ENCODE measurements around the gene MLLT3.

MLLT3 gene

DNA sequence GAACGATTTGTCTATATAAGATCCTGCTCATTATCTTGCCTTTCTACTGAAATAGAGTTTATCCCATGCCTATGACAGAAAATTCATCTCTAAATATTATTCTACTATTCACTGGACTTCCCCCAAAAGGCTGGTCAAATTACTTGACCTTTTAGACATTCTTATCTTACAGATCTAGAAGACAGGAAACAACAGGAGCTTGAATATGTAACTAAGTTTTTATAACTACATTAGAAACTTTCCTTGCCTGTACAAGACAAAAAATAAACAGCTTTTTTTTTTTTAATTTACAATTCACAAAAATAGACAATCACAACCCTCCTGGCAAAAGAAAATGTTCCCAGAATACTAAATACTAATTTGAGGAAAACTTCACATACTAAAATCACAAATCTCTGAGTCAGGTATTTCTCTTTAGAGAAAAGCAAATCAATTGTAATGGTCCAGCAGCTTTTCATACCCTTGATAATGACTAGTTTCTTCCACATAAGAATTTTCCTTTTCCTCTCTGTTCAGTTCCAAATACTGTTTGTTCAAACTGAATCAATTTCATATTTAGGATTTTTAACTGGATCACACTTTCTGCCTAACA is 68.6 kb downstream of the MLLT3 start:
- DNase-seq = no peak

GRCh38 chr9:20552874-20553557 is 69.3 kb downstream of the MLLT3 start:
- peak in 1 of 2 experiments; percentile 29 for DNase-seq

DNA sequence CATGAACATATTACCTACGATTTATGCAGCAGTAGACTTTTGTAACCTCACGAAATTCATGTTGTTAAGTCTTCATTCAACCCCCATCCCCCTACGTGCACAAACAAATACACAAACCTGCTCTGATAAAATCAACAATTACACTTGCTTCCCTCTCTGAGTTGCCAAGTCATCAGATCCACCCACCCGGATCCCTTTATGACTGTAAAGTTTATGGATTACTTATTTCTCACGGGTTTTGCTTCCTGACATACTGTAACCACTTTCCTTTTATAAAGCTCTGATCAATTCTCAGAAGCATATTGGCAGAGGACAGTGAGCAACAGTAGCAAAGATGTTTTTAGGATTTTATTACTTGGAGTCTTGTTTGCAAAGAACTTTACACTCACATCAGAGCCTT is 70.5 kb downstream of the MLLT3 start:
- DNase-seq = no peak

DNA sequence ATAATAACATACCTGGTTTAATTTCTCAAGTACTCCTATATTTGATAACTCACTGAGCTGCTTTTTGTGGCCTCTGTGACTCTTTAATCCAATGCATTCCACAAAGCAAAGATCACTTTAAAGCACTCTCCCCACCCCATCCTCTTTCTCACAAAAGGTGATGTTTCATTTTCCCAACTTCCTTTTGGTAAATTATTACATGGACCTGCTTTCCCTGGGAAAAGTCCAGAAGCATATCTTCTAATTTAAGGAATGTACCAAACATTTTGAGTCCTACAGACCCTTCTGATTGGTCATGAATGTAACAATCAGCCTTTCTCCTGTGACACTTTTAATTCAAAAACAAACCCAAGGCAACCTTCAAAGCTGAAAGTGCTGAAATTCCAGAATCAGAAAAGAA is 71.1 kb downstream of the MLLT3 start:
- DNase-seq = no peak

DNA sequence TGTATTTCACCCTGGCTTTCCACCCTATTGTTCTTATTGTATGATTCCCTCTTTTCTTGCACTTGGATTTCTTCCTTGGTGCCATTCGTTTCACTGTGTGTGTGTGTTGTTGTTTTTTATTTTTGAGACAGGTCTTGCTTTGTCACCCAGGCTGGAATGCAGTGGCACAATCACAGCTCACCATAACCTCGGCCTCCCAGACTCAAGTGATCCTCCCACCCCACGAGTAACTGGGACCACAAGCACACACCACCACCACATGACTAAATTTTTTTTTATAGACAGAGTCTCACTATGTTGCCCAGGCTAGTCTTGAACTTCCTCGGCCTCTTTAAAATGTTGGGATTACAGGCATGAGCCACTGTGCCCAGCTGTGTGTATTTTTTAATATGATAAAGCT is 72.0 kb downstream of the MLLT3 start:
- no peak for DNase-seq

DNA sequence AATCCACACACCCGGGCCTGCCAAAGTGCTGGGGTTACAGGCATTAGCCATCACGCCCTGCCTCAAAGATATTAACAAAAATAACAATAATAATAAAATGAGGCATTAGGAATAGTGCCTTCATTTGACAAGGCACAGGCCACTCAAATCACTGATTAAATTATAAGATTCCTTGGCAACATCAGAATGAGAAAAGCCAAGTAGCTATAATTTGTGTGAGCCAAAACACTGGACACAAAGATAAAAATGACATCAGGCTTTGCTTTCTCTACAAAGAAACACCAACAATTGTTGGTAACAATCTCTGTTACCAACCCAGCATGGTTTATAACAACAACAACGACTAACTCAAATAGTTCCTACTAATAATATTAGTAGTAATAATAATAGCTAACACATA is 73.2 kb downstream of the MLLT3 start:
- no peak for DNase-seq

GRCh38 chr9:20545023-20545622 is 77.2 kb downstream of the MLLT3 start:
- DNase-seq = no peak

GRCh38 chr9:20540169-20540863 is 82.0 kb downstream of the MLLT3 start:
- no peak for DNase-seq

DNA sequence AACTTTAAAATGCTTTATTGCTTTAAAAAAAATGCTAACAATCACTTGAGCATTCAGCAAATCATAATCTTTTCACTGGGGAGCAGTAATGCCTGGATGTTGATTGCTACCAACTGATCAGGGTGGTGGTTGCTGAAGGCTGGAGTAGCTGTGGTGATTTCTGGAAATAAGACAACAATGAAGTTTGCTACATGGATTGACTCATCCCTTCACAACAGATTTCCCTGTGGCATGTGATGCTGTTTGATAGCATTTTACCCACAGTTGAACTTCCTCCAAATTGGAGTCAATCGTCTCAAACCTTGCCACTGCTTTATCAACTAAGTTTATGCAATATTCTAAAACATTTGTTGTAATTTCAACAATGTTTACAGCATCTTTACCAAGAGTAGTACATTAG is 83.3 kb downstream of the MLLT3 start:
- DNase-seq = no peak

- DNase-seq = no peak
Observed at GRCh38 chr9:20538092-20538491, 84.2 kb downstream of the MLLT3 start.

DNA sequence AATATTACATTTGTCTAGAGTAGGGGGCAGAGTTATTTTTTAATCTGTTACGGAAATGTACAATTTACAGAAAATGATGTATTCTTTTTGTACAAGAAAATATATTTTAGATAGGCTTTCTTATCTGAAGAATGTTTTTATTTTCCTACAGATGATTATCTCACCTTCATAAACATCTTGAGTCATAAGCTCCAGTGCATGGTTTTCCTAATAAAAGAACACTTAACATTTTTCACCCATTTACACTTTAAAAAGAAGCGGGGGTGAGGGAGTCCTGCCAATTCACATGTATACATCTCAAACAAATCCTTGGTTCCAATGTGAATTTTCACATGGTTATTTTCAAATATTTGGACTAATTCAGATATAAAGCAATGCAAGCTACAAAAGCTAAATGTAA is 85.0 kb downstream of the MLLT3 start:
- DNase-seq = no peak

- no peak for DNase-seq
Observed at GRCh38 chr9:20532584-20532983, 89.7 kb downstream of the MLLT3 start.

GRCh38 chr9:20529837-20530236 is 92.5 kb downstream of the MLLT3 start:
- DNase-seq = no peak

DNA sequence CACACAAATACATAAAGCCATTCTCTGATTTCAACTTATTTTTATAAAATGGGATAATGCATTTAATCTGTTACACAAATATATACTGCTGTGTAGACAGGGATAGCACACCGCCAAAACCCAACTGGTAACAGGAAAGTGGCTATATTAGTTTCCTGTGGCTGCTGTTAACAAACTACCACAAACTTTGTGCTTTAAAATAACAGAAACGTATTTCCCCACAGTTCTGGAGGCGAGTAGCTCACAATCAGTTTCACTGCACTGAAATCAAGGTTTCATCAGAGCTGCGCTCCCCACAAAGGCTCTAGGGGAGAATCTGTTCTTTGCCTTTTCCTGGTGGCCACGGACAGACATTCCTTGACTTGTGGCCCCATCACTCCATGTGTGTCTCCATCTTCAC is 94.0 kb downstream of the MLLT3 start:
- DNase-seq = no peak

GRCh38 chr9:20526500-20527319 is 95.6 kb downstream of the MLLT3 start:
- no peak for DNase-seq

GRCh38 chr9:20524776-20525175 is 97.5 kb downstream of the MLLT3 start:
- DNase-seq = no peak

- DNase-seq = no peak
Observed at GRCh38 chr9:20518737-20519136, 103.6 kb downstream of the MLLT3 start.

GRCh38 chr9:20513126-20513913 is 109.0 kb downstream of the MLLT3 start:
- no peak for DNase-seq

- no peak for DNase-seq
Observed at GRCh38 chr9:20512636-20513035, 109.7 kb downstream of the MLLT3 start.

DNA sequence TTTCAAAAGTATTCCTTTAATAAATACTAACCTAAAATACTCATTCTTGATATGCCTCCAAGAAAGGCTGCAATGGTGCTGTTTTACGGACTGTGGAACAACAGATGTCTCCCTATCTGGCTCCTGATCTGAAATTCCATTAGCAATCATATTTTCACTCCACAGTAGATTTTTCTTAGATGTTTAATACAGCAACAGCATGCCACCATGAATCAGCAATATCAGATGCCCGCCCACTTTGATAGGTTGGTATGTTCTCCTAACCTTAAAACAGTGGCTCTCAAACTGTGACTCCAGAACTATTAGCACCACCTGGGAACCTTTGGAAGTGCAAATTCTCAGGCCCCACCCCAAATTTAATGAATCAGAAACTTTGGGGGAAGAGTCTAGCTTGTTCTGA is 110.2 kb downstream of the MLLT3 start:
- no peak for DNase-seq

- no peak for DNase-seq
Observed at GRCh38 chr9:20511686-20512085, 110.6 kb downstream of the MLLT3 start.

GRCh38 chr9:20509466-20509865 is 112.8 kb downstream of the MLLT3 start:
- no peak for DNase-seq
